Keratinocyte (primary cell): ENCODE measurements around the gene CHST15. TPM values are rescaled to one million over a fixed set of nuclear protein-coding genes. Genes with fewer than 3 reads are reported as not detected.

ENCODE experiments used
- DNase-seq: peaks from one replicate; pipeline ENCODE4 v3.0.0-alpha.2; 2011; ENCODE audit warnings: low read depth, missing footprints, low spot score
- FAIRE-seq: peaks from 2 replicates; lab custom pipeline; 2011; peaks lifted over from hg19 to GRCh38; lab: Jason Lieb, UNC
- H2AFZ ChIP-seq: 2 replicates; pipeline ENCODE4 v1.6.0; 2012; ENCODE audit warnings: low read length, control low read depth, inconsistent platforms; ENCODE audit not compliant: control insufficient read depth
- H3K27ac ChIP-seq: 2 replicates; pipeline ENCODE4 v1.5.1; 2011; ENCODE audit warnings: low read length; ENCODE audit not compliant: control insufficient read depth, insufficient read depth
- H3K27me3 ChIP-seq: 3 replicates; pipeline ENCODE4 v1.6.0; 2011; ENCODE audit warnings: low read length; ENCODE audit not compliant: control insufficient read depth, insufficient read depth; ENCODE audit errors: extremely low read depth
- H3K36me3 ChIP-seq, 2 experiments: 2 replicates in 1 of 2; 3 replicates in 1 of 2; pipeline ENCODE4 v1.5.1; 2011; ENCODE audit warnings: low read length in 2 of 2, mild to moderate bottlenecking in 1 of 2; ENCODE audit not compliant: control insufficient read depth in 2 of 2, insufficient read depth in 2 of 2; ENCODE audit errors: extremely low read depth in 1 of 2
- H3K4me1 ChIP-seq: 3 replicates; pipeline ENCODE4 v1.5.1; 2011; ENCODE audit warnings: low read length; ENCODE audit not compliant: control insufficient read depth, insufficient read depth; ENCODE audit errors: extremely low read depth
- H3K4me2 ChIP-seq: 3 replicates; pipeline ENCODE4 v1.6.0; 2011; ENCODE audit warnings: low read depth, low read length; ENCODE audit not compliant: control insufficient read depth, insufficient read depth; ENCODE audit errors: extremely low read depth
- H3K4me3 ChIP-seq, 3 experiments: fragments of 200-600 bp in 1 of 3; sonication (generic) in 1 of 3; 2 replicates in 2 of 3; 3 replicates in 1 of 3; pipeline ENCODE4 v1.5.1; 2011 to 2016; ENCODE audit warnings: low read length in 3 of 3, mild to moderate bottlenecking in 3 of 3, control low read depth in 2 of 3, inconsistent platforms in 1 of 3, low read depth in 1 of 3, mixed read lengths in 1 of 3, mixed run types in 1 of 3, moderate library complexity in 1 of 3; ENCODE audit not compliant: control insufficient read depth in 2 of 3, insufficient read depth in 2 of 3; ENCODE audit errors: extremely low read depth in 1 of 3
- H3K79me2 ChIP-seq: 2 replicates; pipeline ENCODE4 v1.6.0; 2012; ENCODE audit warnings: low read length; ENCODE audit not compliant: control insufficient read depth, insufficient read depth
- H3K9ac ChIP-seq: 3 replicates; pipeline ENCODE4 v1.6.0; 2011; ENCODE audit warnings: low read length; ENCODE audit not compliant: control insufficient read depth, insufficient read depth; ENCODE audit errors: extremely low read depth
- H3K9me1 ChIP-seq: 3 replicates; pipeline ENCODE4 v1.6.0; 2011; ENCODE audit warnings: low read length; ENCODE audit not compliant: control insufficient read depth, insufficient read depth; ENCODE audit errors: extremely low read depth
- H3K9me3 ChIP-seq: 2 replicates; pipeline ENCODE4 v1.5.1; 2012; ENCODE audit warnings: low read depth, low read length; ENCODE audit not compliant: control insufficient read depth
- H4K20me1 ChIP-seq: 3 replicates; pipeline ENCODE4 v1.6.0; 2011; ENCODE audit warnings: low read length; ENCODE audit not compliant: control insufficient read depth, insufficient read depth; ENCODE audit errors: extremely low read depth
- CTCF ChIP-seq, 3 experiments: IDR thresholded peaks in 1 of 3; conservative IDR thresholded peaks in 1 of 3; optimal IDR thresholded peaks in 1 of 3; 2 replicates in 2 of 3; 3 replicates in 1 of 3; pipeline versions ENCODE3 to v1.5.1; 2011; ENCODE audit warnings: low read length in 3 of 3, mild to moderate bottlenecking in 3 of 3, moderate library complexity in 2 of 3, control low read depth in 1 of 3, inconsistent platforms in 1 of 3; ENCODE audit not compliant: insufficient read depth in 2 of 3; ENCODE audit errors: extremely low read depth in 1 of 3
- EZH2 ChIP-seq: IDR thresholded peaks from one replicate; pipeline ENCODE4 v1.6.1; 2012; ENCODE audit warnings: inconsistent platforms, mild to moderate bottlenecking, low read length, moderate library complexity
- dilution Hi-C: fragments of 300-500 bp; cut with MboI; formaldehyde crosslinking; loops from one replicate; pipeline ENCODE4 v1.7.0; 2020; ENCODE audit warnings: low sequenced_read_pairs; ENCODE audit not compliant: extremely low pct_ligation_motif_present
- polyA plus RNA-seq, 5 experiments: library from polyadenylated mRNA; depleted of rRNA in 3 of 5; stranded (reverse) in 3 of 5; stranded (forward) in 1 of 5; unstranded in 1 of 5; fragments of >200 nt; gene quantifications; 1 replicate in 1 of 5; 2 replicates in 3 of 5; 3 replicates in 1 of 5; pipeline versions ENCODE4 v1.2.1 to v1.2.3, GENCODE V29; 2011 to 2012; ENCODE audit warnings: missing spikeins in 2 of 5, low read depth in 1 of 5, low replicate concordance in 1 of 5

Gene CHST15
- polyA plus RNA-seq, 1 donor (not counting 4 experiments of a cell fraction or from before 2014, with no cell fraction given) = 24.5 TPM

- no peaks in the 10 kb centered on the region for H3K79me2 ChIP-seq
- H3K4me3 ChIP-seq = no peak overlapping the region
- dilution Hi-C loops = no loop called here
- H3K27me3 ChIP-seq = peaks cover 2% of the 10 kb centered on the region
- no peak for DNase-seq
- TF ChIP-seq CTCF (optimal IDR thresholded peaks at IDR 0.05 in 1 of 3, IDR thresholded peaks at IDR 0.05 in 1 of 3, conservative IDR thresholded peaks at IDR 0.05 in 1 of 3; ENCODE audit: extremely low read depth in 1 of 3, insufficient read depth in 2 of 3, low read length in 3 of 3) = no peak
- TF ChIP-seq EZH2 = no peak
- peaks cover 9% of the 10 kb centered on the region for H3K4me1 ChIP-seq
- FAIRE-seq = no peak
- no peaks in the 10 kb centered on the region for H3K36me3 ChIP-seq
- H3K9ac ChIP-seq = no peak overlapping the region
- H3K4me2 ChIP-seq = no peak overlapping the region
- H3K27ac ChIP-seq = no peak overlapping the region
- no peak overlapping the region for H2AFZ ChIP-seq
- no peaks in the 10 kb centered on the region for H3K9me1 ChIP-seq
- H3K9me3 ChIP-seq = peaks cover 3% of the 10 kb centered on the region
- H4K20me1 ChIP-seq = no peaks in the 10 kb centered on the region
Measured at GRCh38 chr10:124099604-124100003, 6.2 kb upstream of the CHST15 start.

- dilution Hi-C loops = no loop called here
- Histone ChIP-seq H3K27me3 (peaks cover 2% of the 10 kb centered on the region), H3K4me2 (no peak overlapping the region), H3K79me2 (no peaks in the 10 kb centered on the region), H3K9me1 (no peaks in the 10 kb centered on the region), H3K9me3 (peaks cover 3% of the 10 kb centered on the region), H4K20me1 (no peaks in the 10 kb centered on the region), H3K27ac (no peak overlapping the region), H3K4me3 (no peak overlapping the region), H3K4me1 (peaks cover 12% of the 10 kb centered on the region), H3K9ac (no peak overlapping the region), H2AFZ (no peak overlapping the region), H3K36me3 (no peaks in the 10 kb centered on the region)
- DNase-seq = no peak
- TF ChIP-seq CTCF (optimal IDR thresholded peaks at IDR 0.05 in 1 of 3, IDR thresholded peaks at IDR 0.05 in 1 of 3, conservative IDR thresholded peaks at IDR 0.05 in 1 of 3; ENCODE audit: extremely low read depth in 1 of 3, insufficient read depth in 2 of 3, low read length in 3 of 3) = no peak
- TF ChIP-seq EZH2 = no peak
- no peak for FAIRE-seq
Measured at GRCh38 chr10:124098575-124098974, 5.2 kb upstream of the CHST15 start.
